NCI-H2107 treated with DMSO at 0.1 percent for 48 hours (cell line): Measurements from ENCODE around the gene UHRF2.
"Not testable (repeated sequence)": the region's sequence is repeated elsewhere in the genome, so short reads cannot be mapped to it uniquely, and the experiment has no call there.

ENCODE experiments used
- DNase-seq: peaks from one replicate; lab custom pipeline; 2025; ENCODE audit not compliant: unreplicated experiment; lab: John Stamatoyannopoulos, UW

UHRF2 gene, protein sequence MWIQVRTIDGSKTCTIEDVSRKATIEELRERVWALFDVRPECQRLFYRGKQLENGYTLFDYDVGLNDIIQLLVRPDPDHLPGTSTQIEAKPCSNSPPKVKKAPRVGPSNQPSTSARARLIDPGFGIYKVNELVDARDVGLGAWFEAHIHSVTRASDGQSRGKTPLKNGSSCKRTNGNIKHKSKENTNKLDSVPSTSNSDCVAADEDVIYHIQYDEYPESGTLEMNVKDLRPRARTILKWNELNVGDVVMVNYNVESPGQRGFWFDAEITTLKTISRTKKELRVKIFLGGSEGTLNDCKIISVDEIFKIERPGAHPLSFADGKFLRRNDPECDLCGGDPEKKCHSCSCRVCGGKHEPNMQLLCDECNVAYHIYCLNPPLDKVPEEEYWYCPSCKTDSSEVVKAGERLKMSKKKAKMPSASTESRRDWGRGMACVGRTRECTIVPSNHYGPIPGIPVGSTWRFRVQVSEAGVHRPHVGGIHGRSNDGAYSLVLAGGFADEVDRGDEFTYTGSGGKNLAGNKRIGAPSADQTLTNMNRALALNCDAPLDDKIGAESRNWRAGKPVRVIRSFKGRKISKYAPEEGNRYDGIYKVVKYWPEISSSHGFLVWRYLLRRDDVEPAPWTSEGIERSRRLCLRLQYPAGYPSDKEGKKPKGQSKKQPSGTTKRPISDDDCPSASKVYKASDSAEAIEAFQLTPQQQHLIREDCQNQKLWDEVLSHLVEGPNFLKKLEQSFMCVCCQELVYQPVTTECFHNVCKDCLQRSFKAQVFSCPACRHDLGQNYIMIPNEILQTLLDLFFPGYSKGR

DNA sequence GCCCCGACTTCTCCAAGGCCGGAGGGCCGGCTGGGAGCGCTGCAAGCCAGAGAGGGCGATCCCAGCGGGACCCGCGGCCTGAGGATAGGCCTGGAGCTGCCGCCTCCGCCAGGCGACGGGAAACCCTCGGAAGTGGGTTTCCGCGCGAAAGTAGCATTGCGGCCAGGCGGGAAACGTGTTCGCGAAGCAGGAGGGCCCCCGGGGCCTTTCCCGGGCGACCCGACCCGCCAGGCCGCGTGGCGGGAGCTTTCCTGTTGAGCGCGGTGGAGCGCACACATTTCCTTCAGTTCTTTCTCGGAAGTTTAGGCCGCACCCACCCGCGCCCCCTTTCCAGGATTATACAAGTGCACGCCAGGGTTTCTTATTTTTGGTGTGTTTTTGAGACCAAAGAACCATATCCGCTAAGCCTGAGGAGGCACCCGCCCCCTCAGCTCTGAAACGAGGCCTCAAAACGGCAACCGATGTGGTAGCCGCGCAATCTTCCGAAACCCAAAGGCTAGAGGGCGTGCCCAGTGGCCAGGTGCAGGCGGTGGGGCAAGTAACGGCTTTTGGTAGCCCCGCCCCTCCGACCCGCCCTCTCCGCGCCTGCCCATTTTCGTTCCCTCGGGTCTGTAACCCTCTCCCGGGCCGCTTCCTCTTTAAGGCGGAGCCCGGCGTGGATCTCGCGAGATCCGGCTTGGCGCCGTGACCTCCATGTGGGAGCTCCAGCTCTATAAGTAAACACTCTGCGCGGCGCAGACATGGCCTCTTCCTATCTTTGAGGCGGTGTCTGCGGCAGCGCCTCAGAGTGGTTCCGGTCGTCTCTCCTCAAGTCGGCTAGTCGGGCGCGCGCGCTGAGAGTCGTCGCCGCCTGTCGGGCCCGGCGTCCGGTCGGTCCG lies at the start of gene UHRF2:
Gene UHRF2, plus strand, starts transcription at position 713 of the 878 bp plus-strand sequence. CDS start 292 bp downstream, outside the sequence.
- DNase-seq, result peak; percentile 92

DNA sequence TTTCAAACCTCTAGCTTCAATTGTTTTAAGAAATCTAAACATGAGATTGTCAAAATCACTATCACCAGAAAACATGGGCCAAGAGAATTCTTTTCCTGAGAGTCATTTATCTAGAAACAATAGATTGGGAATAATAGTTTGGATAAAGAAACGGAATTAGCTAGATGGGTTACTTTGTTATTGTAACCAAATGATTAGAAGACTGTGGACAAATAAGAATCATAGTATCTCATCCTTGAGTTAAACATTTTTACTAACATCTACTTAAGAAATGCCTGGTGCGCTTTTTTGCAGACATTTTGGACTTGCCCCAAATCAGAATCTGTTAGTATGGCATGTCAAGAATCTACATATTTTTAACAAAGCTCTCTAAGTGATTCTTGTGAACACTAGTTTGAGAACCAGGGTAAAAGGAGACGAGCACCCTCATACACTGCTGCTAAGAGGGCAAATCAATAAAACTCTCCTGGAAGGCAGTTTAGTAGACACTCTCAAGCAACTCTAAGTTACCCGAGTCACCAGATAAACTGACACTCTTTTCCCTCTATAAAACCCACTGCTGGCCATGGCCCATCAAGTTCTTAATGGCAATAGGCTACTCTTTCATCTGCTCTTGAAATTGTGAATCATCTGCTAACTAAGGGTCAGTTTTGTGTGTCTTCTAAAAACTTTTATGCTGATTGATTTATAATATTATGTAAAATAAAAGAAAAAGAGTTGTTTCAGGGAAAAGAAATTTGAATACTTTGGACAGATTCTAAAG lies 45.7 kb upstream of the UHRF2 start:
- DNase-seq, result no peak

DNA sequence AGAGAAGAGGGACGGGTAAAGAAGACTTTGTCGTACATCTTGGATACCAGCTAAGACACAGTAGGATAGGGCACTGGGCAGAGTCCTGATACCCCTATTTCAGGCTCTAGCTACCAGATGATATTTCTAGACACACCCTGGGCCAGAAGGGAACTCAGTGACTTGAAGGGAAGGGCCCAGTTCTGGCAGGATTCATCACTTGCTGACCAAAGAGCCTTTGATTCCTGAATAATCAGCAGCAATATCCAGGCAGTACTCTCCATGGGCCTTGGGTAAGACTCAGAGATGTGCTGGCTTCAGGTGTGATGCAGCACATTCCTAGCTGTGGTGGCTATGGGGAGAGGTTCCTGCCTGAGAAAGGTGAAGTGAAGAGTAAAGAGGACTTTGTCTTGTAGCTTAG lies 44.2 kb upstream of the UHRF2 start:
- DNase-seq, result no peak

DNA sequence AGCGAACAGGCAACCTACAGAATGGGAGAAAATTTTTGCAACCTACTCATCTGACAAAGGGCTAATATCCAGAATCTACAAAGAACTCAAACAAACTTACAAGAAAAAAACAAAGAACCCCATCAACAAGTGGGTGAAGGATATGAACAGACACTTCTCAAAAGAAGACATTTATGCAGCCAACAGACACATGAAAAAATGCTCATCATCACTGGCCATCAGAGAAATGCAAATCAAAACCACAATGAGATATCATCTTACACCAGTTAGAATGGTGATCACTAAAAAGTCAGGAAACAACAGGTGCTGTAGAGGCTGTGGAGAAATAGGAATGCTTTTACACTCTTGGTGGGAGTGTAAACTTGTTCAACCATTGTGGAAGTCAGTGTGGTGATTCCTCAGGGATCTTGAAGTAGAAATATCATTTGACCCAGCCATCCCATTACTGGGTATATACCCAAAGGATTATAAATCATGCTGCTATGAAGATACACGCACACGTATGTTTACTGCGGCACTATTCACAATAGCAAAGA lies 31.5 kb upstream of the UHRF2 start:
- DNase-seq, result not testable (repeated sequence)

DNA sequence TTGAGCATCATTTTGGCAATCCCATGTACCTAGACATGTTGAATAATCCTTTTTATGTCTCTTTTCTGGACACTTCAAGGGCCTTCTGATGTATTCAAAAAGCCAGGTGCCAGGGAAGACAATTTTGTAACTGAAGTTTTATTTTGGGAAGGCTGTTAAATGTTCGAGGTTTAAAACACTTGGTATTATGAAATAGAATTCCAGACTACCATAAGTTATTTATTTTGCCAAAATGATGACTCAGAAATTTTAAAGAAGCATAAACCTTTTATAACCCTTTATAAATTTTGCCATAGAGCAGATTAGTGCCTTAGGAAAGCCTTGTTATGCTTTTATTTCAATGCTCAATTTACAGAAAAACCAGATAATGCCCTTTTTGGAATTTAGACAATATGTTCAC lies 30.3 kb upstream of the UHRF2 start:
- no peak for DNase-seq

DNA sequence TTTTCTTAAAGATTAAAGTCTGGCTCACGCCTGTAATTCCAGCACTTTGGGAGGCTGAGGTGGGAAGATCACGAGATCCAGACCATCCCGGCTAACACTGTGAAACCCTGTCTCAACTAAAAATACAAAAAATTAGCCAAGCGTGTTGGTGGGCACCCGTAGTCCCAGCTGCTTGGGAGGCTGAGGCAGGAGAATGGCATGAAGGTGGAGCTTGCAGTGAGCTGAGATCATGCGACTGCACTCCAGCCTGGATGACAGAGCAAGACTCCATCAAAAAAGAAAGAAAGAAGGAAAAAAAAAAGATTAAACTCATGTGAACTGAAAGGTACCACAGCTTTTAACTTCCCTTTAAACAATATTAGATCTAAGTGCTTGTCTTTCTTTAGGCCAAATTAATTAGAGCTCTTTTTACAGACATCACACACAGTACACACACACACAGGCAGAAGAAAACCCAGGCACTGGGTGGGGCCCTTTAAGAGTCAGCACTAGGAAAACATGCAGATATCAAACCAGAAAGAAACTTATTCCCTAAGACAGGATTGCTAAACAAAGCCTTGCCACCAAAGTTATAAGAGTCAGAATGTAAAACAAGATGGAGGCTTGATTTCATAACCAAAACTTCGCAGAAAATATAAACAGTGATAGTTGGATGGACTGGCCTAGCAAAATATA lies 29.3 kb upstream of the UHRF2 start:
- no peak for DNase-seq

DNA sequence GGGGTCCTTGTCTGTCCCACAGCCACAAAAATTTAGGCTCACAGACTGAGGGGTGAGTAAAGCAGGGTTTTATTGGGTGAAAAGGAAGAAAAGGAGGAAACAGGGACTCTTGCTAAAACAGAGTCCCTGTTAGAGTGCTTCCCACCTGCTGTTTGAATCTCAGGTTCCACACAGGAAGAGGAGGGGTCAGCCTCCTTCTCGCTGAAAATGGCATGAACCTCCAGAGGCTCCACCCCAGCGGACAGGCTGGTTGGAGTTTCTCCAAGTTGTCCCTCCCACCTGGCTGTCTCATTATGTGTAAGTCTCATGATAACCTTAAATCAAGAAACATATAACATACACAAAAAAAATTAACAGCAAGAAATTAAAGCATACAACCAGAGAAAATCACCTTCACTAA lies 28.3 kb upstream of the UHRF2 start:
- DNase-seq, result no peak

DNA sequence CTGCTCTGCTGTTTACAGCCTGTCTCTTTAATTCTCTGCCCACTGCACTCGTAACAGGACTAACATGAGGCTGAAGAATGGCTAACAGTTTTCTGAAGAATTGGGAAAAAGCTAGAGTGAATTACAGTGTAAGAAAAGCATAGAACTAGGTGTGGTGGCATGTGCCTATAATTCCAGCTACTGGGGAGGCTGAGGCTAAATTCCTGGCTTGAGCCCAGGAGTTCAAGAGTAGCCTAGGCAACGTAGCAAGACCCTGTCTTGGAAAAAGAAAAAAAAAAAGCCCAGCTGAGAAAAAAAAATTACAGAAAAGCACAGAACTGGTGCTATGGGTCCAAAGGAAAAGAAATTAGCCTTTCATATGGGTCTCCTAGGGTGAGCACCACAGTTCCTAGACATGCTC lies 13.9 kb upstream of the UHRF2 start:
- DNase-seq, result no peak

DNA sequence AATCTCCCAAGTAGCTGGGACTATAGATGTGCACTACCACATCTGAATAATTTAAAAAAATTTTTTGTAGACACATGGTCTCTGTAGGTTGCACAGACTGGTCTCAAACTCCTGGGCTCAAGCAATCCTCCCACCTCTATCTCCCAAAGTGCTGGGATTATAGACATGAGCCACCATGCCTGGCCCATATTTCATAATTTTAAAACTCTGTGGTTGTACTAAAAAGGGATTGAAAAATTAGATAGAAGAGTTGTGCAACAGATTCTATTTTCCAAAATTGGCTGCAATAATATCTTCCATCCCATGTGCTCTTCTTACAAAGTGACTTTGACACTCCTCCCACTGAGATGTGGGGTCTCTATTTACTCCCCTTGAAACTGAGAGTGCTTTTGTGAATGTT lies 7.6 kb upstream of the UHRF2 start:
- no peak for DNase-seq

DNA sequence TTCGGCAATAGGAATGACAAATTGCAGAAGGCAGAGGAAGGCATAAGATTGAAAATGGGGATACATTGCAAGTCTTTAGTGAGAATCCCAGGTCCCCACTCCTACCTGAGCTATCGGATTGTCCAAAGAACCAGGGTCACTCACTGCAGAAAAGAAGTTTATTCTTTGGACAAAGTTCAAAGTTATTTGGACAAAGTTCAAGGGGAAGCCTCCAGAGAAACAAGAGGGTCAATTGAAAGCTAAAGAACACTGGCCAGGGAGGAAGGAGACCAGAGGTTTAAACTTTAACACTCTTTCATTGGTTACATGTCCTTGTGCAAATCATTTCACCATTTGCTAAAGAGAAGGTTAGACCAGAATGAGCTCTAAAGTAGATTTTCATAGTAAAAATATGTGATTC lies 5.2 kb upstream of the UHRF2 start:
- DNase-seq, result no peak

DNA sequence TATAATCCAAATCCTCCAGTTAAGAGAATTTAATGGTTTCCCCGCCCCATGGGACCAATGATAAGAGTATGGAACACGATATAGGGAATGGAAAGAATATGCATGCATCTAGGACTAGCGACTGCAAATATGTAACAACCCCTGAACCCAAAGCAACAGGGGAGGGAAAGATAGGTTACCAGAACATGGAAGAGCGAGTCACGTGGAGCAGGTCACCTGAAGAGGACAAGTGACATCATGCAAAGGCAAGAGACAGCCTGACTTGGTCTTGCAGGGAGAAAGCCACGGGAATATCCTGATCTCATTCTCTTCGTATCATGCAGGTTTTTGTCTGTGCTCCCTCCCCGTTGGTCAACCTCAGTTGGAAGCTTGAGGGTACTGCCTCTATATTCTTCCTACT lies 4.7 kb upstream of the UHRF2 start:
- no peak for DNase-seq

DNA sequence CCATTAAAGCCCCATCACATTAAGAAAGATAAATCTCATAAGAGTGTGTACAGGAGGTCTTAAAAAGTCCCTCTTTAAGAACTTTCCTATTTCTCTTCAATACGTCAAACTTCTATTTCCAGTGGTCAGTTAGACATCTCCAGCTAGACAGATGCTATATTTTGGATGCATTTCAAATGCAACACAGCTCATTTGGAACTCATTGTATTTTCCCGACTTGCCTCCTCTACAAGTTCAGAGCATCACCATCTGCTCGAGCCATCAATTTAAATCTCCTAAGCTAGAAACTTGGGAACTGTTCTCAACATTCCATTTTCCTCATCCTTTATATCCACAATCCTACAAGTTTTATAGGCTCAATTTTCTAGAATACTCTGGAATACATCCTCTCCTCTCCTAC lies 3.2 kb upstream of the UHRF2 start:
- DNase-seq, result no peak

DNA sequence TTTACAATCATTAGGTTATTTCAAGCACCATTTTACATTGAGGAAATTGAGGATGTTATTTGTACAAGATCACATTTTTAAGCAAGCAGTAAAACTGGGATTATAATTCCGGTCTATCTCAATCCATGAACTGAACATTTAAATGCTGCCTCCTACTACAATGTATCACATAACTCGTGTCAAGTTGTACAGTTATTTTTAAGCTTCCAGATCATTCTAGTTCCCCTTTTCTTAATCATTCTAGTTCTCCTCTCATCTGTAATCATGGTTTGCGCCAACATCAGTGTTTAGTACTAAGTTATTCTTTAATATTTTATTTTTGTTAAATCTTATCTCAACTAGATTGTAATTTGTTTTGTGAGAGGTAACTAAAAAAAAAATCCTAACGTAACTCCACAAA lies 2.4 kb upstream of the UHRF2 start:
- no peak for DNase-seq

DNA sequence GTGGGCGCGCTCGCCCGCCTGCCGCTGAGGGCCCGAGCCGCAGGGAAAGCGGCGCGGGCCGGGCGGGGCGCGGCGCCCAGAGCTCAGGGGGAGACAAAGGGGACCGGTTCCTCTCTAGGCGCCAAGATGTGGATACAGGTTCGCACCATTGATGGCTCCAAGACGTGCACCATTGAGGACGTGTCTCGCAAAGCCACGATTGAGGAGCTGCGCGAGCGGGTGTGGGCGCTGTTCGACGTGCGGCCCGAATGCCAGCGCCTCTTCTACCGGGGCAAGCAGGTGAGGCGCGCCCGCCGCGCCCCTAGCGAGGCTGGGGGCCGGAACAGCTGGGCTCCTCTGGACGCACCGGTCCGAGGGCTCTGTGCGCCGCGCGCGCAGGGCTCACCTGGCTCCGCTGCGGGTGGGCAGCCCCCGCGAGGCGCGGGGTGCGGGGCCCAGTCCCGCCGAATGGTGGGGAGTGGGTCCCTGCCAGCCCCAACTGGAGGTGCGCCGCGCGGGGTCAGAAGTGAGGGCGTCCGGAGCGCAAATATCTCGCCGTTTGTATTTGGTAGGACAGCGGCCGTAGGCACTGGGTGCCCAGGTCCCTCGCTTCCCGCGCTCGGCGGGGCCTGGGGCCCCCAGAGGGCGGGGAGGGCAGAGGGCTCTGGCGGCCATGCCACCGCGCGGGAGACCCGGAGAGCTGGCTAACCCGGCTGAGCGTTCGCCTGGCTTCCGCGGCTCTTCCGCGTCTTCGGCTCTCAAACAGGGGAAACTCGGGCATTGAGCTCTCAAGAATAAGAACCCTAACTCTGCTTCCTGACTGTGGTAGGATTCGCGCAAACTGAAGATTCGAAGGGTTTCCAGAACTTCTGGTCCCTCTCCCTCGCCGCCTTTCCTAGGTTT lies 607 bp downstream of the UHRF2 start:
- no peak for DNase-seq

DNA sequence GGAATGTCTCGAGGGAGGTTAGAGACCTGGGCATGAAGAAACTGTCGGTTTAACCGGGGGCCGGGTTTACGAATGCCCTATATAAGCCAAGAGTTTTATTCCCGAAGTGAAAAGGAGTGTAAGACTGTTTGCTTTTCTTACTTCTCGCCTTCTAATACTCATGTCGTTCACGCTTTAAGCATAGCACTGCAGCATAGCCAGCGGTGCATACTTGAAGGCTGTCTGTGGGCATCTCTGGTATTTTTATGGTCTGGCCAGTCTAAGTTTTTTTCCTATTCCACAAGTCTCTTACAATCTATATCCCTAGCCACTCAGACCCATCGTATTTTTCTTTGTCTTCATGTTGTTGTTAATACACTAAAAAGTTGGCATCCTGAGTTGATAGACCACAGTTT lies 1.2 kb downstream of the UHRF2 start:
- DNase-seq, result no peak

DNA sequence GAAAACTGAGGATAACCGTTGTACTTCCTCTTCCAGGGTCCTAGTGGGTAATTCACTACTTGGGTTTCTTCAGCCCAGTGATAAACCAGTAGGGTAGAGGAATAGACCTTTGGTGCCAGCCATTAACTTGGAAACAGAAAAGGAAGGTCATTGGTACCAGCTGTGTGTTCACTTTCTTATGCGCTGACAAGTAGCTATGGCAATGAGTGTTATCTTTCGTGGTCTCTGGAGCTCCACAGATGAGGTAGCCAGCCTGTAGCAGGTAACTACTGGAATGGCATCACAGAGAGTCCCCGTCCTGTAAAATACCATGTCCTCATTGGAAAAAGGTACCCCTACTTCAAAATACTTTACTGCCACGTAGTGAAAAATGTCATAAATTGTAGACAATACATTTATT lies 2.3 kb downstream of the UHRF2 start:
- DNase-seq, result no peak

DNA sequence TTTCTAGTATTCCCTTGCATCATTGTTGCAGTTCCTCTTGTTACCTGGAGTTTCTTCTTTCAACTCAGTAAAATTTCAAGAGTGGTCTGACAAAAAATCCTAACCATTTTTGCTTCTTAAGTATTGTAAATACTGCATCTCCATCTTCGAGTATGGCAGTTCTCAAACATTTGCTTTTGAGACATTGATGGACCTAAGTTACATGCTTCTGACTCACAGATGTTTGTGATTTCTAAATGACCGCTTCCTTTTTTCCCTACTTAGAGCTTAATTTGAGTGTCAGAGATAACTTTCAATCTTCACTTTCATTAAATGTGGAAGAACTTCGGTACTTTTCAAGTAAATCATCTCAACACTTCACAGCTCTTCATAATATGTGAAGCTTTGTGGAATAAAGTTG lies 4.2 kb downstream of the UHRF2 start:
- DNase-seq, result no peak

DNA sequence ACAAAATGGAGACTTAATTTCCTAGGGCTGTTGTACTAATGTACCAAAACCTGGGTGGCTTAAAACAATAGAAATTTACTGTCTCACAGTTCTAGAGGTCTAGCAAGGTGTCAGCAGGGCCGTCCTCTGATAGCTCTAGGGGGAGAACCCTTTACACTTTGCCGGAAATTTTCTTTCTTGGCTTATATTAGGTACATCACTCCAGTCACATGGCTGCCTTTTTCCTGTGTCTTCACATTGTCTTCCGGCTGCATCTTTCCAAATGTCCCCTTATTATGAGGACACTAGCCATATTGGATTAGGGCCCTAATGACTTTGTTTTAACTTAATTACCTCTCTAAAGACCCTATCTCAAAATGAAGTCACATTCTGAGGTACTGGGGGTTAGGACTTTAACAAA lies 5.8 kb downstream of the UHRF2 start:
- no peak for DNase-seq

DNA sequence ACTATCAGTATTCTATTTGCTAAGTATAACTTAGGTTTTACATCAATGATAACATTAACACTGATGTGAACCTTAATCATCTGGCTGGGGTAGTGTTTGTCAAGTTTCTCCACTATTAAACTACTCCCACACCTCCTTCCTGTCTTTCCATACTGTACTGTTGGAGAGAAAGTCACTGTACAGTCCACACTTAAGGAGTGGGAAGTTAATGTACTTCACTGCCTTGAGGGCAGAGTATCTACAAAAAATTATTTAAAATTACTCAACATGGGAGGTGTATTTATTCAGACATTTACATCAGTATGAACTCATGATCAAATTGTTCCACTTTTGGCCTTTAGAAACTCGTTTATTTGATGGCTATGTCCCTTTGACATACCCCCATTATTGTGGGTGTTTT lies 11.9 kb downstream of the UHRF2 start:
- DNase-seq, result no peak
